GM19351 (cell line): Measurements from ENCODE around the gene SARS1.
"Not testable (repeated sequence)": the region's sequence is repeated elsewhere in the genome, so short reads cannot be mapped to it uniquely, and the experiment has no call there.

Experiments used
- ATAC-seq: cut with Tn5 transposase; IDR thresholded peaks from one replicate; pipeline ENCODE4 v1.9.1; 2021; ENCODE audit warnings: mild to moderate bottlenecking, moderate library complexity; ENCODE audit not compliant: unreplicated experiment

SARS1 gene

GRCh38 chr1:109272831-109273547 is 59.3 kb downstream of the SARS1 start:
- no peak for ATAC-seq

- ATAC-seq, result no peak
Observed at GRCh38 chr1:109273570-109274288, 60.0 kb downstream of the SARS1 start.

GRCh38 chr1:109274533-109275476 is 61.1 kb downstream of the SARS1 start:
- ATAC-seq, result no peak

- no peak for ATAC-seq
Observed at GRCh38 chr1:109275706-109276345, 62.1 kb downstream of the SARS1 start.

- ATAC-seq, result peak; percentile 90
Observed at GRCh38 chr1:109277434-109278204, 63.9 kb downstream of the SARS1 start.

- ATAC-seq, result no peak
Observed at GRCh38 chr1:109279615-109280278, 66.0 kb downstream of the SARS1 start.

- no peak for ATAC-seq
Observed at GRCh38 chr1:109280862-109281261, 67.1 kb downstream of the SARS1 start.

- ATAC-seq, result no peak
Observed at GRCh38 chr1:109281680-109282496, 68.2 kb downstream of the SARS1 start.

GRCh38 chr1:109282497-109282951 is 68.8 kb downstream of the SARS1 start:
- ATAC-seq, result no peak

GRCh38 chr1:109282952-109283747 is 69.4 kb downstream of the SARS1 start, which contains the start of gene PSRC1:
Gene PSRC1, minus strand, starts transcription at chr1:109283145.
- peak; percentile 90 for ATAC-seq

- ATAC-seq, result peak; percentile 40
Observed at GRCh38 chr1:109283748-109284600, 70.3 kb downstream of the SARS1 start.

- ATAC-seq, result not testable (repeated sequence)
Observed at GRCh38 chr1:109286762-109287161, 73.0 kb downstream of the SARS1 start.
